ENCODE results near the gene AOPEP.

AOPEP gene

GRCh38 chr9:95062596-95063065 is 336.1 kb downstream of the AOPEP start:
- Mint-ChIP-seq H3K9me3 (no peaks in the 10 kb centered on the region), H3K4me1 (ENCODE audit: low read depth) (peaks cover 4% of the 10 kb centered on the region), H3K36me3 (ENCODE audit: low read depth) (peaks cover 3% of the 10 kb centered on the region), H3K27ac (no peak overlapping the region), H3K4me3 (no peak overlapping the region), H3K27me3 (no peaks in the 10 kb centered on the region)

DNA sequence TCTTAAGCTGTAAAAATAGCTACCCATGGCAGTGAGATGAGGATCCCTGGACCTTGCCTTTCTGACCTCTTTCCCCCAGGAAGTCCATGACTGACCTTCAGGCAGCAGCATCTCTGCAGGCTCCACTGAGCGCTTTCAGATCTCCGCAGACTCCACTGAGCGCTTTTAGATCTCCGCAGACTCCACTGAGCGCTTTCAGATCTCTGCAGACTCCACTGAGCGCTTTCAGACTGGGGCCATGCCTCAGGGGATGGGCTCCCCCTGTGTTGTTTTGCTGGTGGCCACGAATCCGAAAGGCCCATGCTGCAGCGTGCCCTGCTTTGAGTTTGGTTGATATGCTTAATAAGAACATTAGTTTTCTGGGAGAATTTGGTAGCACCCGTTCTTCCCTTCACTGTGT is 336.8 kb downstream of the AOPEP start:
- H3K9me3 Mint-ChIP-seq = no peaks in the 10 kb centered on the region
- H3K4me3 Mint-ChIP-seq = no peak overlapping the region

DNA sequence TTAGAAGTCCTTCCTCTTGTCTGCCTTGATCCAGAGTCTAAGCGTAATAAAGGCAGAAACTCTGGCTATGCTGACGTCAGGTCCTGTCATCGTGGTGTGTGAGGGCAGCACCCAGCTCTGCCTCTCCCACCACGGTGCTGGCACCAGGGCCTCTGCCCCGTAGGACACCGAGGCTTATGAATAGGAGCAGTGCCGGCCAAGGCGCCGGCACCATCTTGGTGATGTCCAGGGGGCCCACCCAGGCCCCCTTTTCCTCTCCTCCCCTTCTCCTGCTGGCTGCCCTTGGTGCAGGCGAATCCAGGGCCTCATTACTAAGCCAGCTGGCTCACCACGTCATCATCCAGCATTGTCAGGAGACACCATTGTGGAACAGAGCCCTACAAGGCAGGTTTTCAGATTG is 338.7 kb downstream of the AOPEP start:
- H3K9me3 Mint-ChIP-seq = no peaks in the 10 kb centered on the region
- H3K27me3 Mint-ChIP-seq = no peaks in the 10 kb centered on the region
- H3K4me1 Mint-ChIP-seq (ENCODE audit: low read depth) = peaks cover 4% of the 10 kb centered on the region
- H3K27ac Mint-ChIP-seq = no peak overlapping the region
- no peak overlapping the region for H3K4me3 Mint-ChIP-seq
- peaks cover 3% of the 10 kb centered on the region for H3K36me3 Mint-ChIP-seq (ENCODE audit: low read depth)

More for the DNA sequence above, 336.8 kb downstream of the AOPEP start:
- Mint-ChIP-seq H3K36me3 (ENCODE audit: low read depth) (peaks cover 3% of the 10 kb centered on the region), H3K27ac (no peak overlapping the region), H3K27me3 (no peaks in the 10 kb centered on the region), H3K4me1 (ENCODE audit: low read depth) (peaks cover 4% of the 10 kb centered on the region)

GRCh38 chr9:95067057-95067456 is 340.6 kb downstream of the AOPEP start:
- Mint-ChIP-seq H3K4me1 (ENCODE audit: low read depth) (peaks cover under 1% of the 10 kb centered on the region), H3K27me3 (no peaks in the 10 kb centered on the region), H3K27ac (no peak overlapping the region), H3K36me3 (ENCODE audit: low read depth) (peaks cover 3% of the 10 kb centered on the region), H3K9me3 (no peaks in the 10 kb centered on the region), H3K4me3 (no peak overlapping the region)

GRCh38 chr9:95067897-95068296 is 341.4 kb downstream of the AOPEP start:
- H3K4me3 Mint-ChIP-seq = no peak overlapping the region
- no peak overlapping the region for H3K27ac Mint-ChIP-seq
- H3K4me1 Mint-ChIP-seq (ENCODE audit: low read depth) = no peaks in the 10 kb centered on the region
- H3K36me3 Mint-ChIP-seq (ENCODE audit: low read depth) = peaks cover 3% of the 10 kb centered on the region
- H3K9me3 Mint-ChIP-seq = no peaks in the 10 kb centered on the region
- no peaks in the 10 kb centered on the region for H3K27me3 Mint-ChIP-seq

DNA sequence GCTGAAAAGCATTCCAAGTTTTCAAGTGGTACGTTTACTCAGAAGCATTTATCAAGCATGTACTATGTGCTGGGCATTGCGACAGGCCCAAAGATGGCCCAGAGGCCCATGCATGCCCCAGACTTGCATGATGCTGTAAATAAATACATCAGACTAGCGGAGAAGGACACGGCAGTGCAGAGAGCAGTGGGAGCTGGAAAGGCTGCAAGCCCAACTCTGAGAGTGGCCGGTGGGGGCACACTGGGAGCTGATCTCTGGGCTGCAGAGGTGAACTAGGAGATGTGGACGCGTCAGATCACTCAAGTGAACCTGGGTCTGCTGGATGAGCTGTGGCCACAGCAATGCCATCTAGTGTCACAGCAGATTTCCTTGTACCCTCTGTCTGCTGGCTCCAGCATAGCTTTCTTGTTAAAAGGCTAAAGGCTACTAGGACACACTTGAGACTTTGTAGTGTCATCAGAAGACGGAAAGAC is 344.1 kb downstream of the AOPEP start:
- no peak overlapping the region for H3K27ac Mint-ChIP-seq

GRCh38 chr9:95071450-95071849 is 345.0 kb downstream of the AOPEP start:
- Mint-ChIP-seq H3K9me3 (no peaks in the 10 kb centered on the region), H3K27me3 (no peaks in the 10 kb centered on the region), H3K4me3 (no peak overlapping the region), H3K27ac (no peak overlapping the region), H3K36me3 (ENCODE audit: low read depth) (no peaks in the 10 kb centered on the region), H3K4me1 (ENCODE audit: low read depth) (no peaks in the 10 kb centered on the region)

More for the DNA sequence above, 344.1 kb downstream of the AOPEP start:
- Mint-ChIP-seq H3K27me3 (no peaks in the 10 kb centered on the region), H3K4me1 (ENCODE audit: low read depth) (no peaks in the 10 kb centered on the region), H3K36me3 (ENCODE audit: low read depth) (no peaks in the 10 kb centered on the region), H3K4me3 (no peak overlapping the region), H3K9me3 (no peaks in the 10 kb centered on the region)

GRCh38 chr9:95071925-95072324 is 345.4 kb downstream of the AOPEP start:
- H3K4me1 Mint-ChIP-seq (ENCODE audit: low read depth) = no peaks in the 10 kb centered on the region
- no peaks in the 10 kb centered on the region for H3K9me3 Mint-ChIP-seq
- no peaks in the 10 kb centered on the region for H3K27me3 Mint-ChIP-seq
- no peaks in the 10 kb centered on the region for H3K36me3 Mint-ChIP-seq (ENCODE audit: low read depth)
- no peak overlapping the region for H3K27ac Mint-ChIP-seq
- H3K4me3 Mint-ChIP-seq = no peak overlapping the region

DNA sequence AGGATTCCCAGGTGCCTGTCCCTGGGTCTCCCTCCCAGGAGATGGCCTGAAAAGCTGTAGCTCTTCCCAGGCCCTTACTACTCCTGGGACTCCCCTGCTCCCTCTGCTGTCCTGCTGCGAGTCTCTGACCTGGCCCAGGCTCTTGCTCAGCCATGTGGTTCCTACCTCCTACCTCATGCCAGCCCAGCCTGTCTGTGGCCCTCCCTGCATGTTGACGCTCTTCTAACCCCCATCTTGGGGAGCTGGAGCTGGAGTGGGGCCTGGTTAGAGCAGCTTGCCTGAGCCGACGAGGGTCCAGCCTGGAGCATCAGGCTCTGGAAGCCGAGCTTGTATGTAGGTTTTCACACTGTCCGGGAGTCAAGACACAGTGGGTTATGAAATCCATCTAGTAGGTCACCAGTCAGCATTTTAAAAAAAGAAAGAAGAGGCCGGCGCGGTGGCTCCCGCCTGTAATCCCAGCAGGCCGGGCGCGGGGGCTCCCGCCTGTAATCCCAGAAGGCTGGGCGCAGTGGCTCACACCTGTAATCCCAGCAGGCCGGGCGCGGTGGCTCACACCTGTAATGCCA is 346.6 kb downstream of the AOPEP start:
- Mint-ChIP-seq H3K36me3 (ENCODE audit: low read depth) (no peaks in the 10 kb centered on the region), H3K9me3 (no peaks in the 10 kb centered on the region), H3K27ac (no peak overlapping the region), H3K4me1 (ENCODE audit: low read depth) (no peaks in the 10 kb centered on the region), H3K4me3 (no peak overlapping the region), H3K27me3 (no peaks in the 10 kb centered on the region)

- no peak overlapping the region for H3K27ac Mint-ChIP-seq
- no peaks in the 10 kb centered on the region for H3K27me3 Mint-ChIP-seq
- no peak overlapping the region for H3K4me3 Mint-ChIP-seq
- H3K4me1 Mint-ChIP-seq (ENCODE audit: low read depth) = no peaks in the 10 kb centered on the region
- no peaks in the 10 kb centered on the region for H3K9me3 Mint-ChIP-seq
- no peaks in the 10 kb centered on the region for H3K36me3 Mint-ChIP-seq (ENCODE audit: low read depth)
Observed at GRCh38 chr9:95073918-95074317, 347.4 kb downstream of the AOPEP start.

DNA sequence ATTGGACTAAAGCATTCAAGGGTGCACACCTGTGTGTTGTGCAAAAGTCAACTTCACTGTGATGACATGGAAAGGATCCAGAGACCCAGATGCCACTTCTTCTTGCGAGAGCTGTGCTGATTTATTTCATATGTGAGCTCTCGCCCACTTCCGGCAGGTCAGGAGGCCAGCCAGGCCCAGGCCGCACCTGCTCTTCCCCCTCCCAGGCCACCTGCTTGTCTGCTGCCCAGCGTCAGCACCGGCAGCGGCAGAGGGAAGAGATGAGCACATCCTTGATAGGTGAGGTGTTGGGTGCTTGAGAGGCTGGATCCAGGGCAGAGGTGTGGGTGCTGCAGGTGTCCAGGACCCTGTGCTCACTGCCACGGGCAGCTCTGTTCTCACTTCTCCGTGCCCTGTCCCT is 348.1 kb downstream of the AOPEP start:
- no peaks in the 10 kb centered on the region for H3K9me3 Mint-ChIP-seq
- H3K4me1 Mint-ChIP-seq (ENCODE audit: low read depth) = no peaks in the 10 kb centered on the region
- no peaks in the 10 kb centered on the region for H3K27me3 Mint-ChIP-seq
- H3K27ac Mint-ChIP-seq = no peak overlapping the region
- H3K36me3 Mint-ChIP-seq (ENCODE audit: low read depth) = no peaks in the 10 kb centered on the region
- H3K4me3 Mint-ChIP-seq = no peak overlapping the region

- H3K36me3 Mint-ChIP-seq (ENCODE audit: low read depth) = no peaks in the 10 kb centered on the region
- no peak overlapping the region for H3K27ac Mint-ChIP-seq
- H3K27me3 Mint-ChIP-seq = no peaks in the 10 kb centered on the region
- H3K4me1 Mint-ChIP-seq (ENCODE audit: low read depth) = no peaks in the 10 kb centered on the region
- no peaks in the 10 kb centered on the region for H3K9me3 Mint-ChIP-seq
- no peak overlapping the region for H3K4me3 Mint-ChIP-seq
Observed at GRCh38 chr9:95075700-95076099, 349.2 kb downstream of the AOPEP start.

GRCh38 chr9:95076696-95077052 is 350.2 kb downstream of the AOPEP start:
- Mint-ChIP-seq H3K36me3 (ENCODE audit: low read depth) (no peaks in the 10 kb centered on the region), H3K4me1 (ENCODE audit: low read depth) (no peaks in the 10 kb centered on the region), H3K4me3 (no peak overlapping the region), H3K9me3 (no peaks in the 10 kb centered on the region), H3K27me3 (no peaks in the 10 kb centered on the region), H3K27ac (no peak overlapping the region)

DNA sequence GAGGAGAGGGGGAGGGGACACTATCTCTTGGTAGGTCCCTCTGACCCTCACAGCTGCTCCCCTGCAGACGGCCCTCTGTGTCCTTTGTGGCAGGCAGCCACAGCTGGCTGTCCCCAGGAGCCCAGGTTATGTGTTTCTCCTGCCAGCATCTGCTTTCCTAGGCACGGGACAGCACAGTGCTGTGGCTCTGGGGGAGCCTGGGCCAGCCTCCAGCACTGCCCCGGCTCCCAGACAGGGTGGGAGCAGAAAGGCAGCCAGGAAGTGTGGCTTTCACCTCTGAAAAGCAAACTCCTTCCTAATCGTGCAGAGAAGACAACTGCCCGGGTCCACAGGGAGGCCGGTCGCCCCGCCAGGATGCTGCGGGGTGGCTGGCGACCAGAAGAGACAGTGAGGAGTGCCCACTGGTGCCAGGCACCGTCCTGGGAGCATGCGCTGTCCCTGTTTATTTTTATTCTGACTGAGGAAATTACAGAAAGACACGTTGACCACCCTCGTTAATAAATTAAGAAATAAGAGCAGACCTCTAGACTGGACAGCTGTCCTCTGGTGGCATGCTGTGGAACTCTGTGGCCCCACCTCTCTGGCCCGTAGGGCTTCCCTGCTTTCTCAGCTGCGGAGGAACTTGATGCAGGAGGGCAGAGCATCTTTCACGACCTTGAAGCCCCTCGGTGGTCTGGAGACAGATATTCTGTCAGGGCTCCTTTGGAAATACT is 350.7 kb downstream of the AOPEP start:
- Mint-ChIP-seq H3K4me1 (ENCODE audit: low read depth) (no peaks in the 10 kb centered on the region), H3K27me3 (no peaks in the 10 kb centered on the region), H3K4me3 (no peak overlapping the region), H3K27ac (no peak overlapping the region), H3K9me3 (no peaks in the 10 kb centered on the region), H3K36me3 (ENCODE audit: low read depth) (no peaks in the 10 kb centered on the region)

DNA sequence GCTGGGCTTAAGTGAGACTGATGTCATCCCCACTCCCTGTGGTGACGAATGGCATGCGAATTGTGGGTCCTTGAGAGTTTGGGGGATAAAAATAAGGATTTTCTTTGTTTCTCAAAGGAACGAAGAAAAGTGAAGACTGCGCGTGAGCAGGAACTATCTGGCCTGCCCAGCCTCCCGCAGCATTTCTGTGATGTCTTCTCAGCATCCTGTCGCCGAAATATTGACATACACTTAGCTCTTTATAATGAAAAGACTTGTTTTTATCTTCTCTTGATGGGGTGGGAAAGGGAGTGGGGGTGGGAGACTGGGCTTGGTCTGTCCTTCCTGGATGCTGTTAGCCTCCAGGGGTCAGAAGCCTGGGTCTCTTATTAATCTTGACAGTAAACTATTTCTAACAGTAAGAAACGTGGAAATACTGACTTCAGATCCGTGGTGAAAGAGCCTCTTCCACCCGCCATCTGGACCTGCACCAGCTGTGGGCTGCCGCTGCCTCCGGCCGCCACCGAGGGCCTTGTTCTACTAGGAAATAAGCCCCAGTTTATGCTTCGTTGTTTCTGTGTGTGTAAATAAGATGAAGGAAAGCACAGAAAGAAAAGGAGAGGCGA is 351.4 kb downstream of the AOPEP start:
- H3K4me3 Mint-ChIP-seq = no peak overlapping the region
- H3K4me1 Mint-ChIP-seq (ENCODE audit: low read depth) = no peaks in the 10 kb centered on the region
- no peak overlapping the region for H3K27ac Mint-ChIP-seq
- no peaks in the 10 kb centered on the region for H3K36me3 Mint-ChIP-seq (ENCODE audit: low read depth)
- H3K9me3 Mint-ChIP-seq = no peaks in the 10 kb centered on the region
- H3K27me3 Mint-ChIP-seq = no peaks in the 10 kb centered on the region

Data from stimulated activated naive CD8-positive, alpha-beta T cell treated with anti-CD3 and anti-CD28 coated beads, Interleukin-15, Interleukin-2, amounts not matched to agents 100 ng/mL and 50 ng/mL, for 24 hours (primary cell).